Measurements from ENCODE around the gene ARAP2.

ARAP2 gene

GRCh38 chr4:36244257-36245082, at the start of gene ARAP2:
Gene ARAP2, minus strand, starts transcription at chr4:36244514. Its CDS starts 15,028 bp downstream, at chr4:36229486.
- DNase-seq: peak in 48 of 51 donors; percentile 9 to 83 (median 58)

GRCh38 chr4:36292556-36293188, 48.4 kb upstream of the ARAP2 start:
- DNase-seq: peak in 11 of 51 donors; percentile 0 to 62 (median 12)

GRCh38 chr4:36290641-36291040, 46.3 kb upstream of the ARAP2 start:
- DNase-seq: no peak

GRCh38 chr4:36288731-36289426, 44.6 kb upstream of the ARAP2 start:
- no peak for DNase-seq

GRCh38 chr4:36286481-36286871, 42.2 kb upstream of the ARAP2 start:
- DNase-seq: no peak

- no peak for DNase-seq
These were observed 41.6 kb upstream of the ARAP2 start for GRCh38 chr4:36285784-36286480.

- DNase-seq: peak in 5 of 51 donors; percentile 4 to 82 (median 25)
These were observed 39.7 kb upstream of the ARAP2 start for GRCh38 chr4:36283912-36284465.

- DNase-seq: no peak
These were observed 38.3 kb upstream of the ARAP2 start for GRCh38 chr4:36282503-36283030.

GRCh38 chr4:36281384-36282106, 37.2 kb upstream of the ARAP2 start, which contains the start of gene DTHD1:
Gene DTHD1, plus strand, starts transcription at chr4:36281616. Its CDS starts 143 bp downstream, at chr4:36281759.
- DNase-seq: peak in 2 of 51 donors; percentile 10 to 19

- DNase-seq: peak in 16 of 51 donors; percentile 6 to 67 (median 18)
These were observed 36.2 kb upstream of the ARAP2 start for GRCh38 chr4:36280555-36280954.

GRCh38 chr4:36278789-36279188, 34.5 kb upstream of the ARAP2 start:
- peak in 1 of 51 donors; percentile 19 for DNase-seq

GRCh38 chr4:36277533-36277932, 33.2 kb upstream of the ARAP2 start:
- DNase-seq: peak in 2 of 51 donors; percentile 28 to 37

- DNase-seq: no peak
These were observed 29.8 kb upstream of the ARAP2 start for GRCh38 chr4:36274158-36274557.

GRCh38 chr4:36273276-36273675, 29.0 kb upstream of the ARAP2 start:
- no peak for DNase-seq

- peak in 2 of 51 donors; percentile 55 to 65 for DNase-seq
These were observed 25.3 kb upstream of the ARAP2 start for GRCh38 chr4:36269533-36270173.

- peak in 11 of 51 donors; percentile 13 to 70 (median 25) for DNase-seq
These were observed 24.8 kb upstream of the ARAP2 start for GRCh38 chr4:36269101-36269500.

- DNase-seq: peak in 1 of 51 donors; percentile 19
These were observed 23.4 kb upstream of the ARAP2 start for GRCh38 chr4:36267486-36268268.

- no peak for DNase-seq
These were observed 20.0 kb upstream of the ARAP2 start for GRCh38 chr4:36264207-36264826.

Measured in hypothalamus (tissue), 51 donors.